Peyer's patch (tissue), 4 donors: ENCODE results near the gene MRM1.
A peak's percentile ranks its signal among the peaks of the same experiment; 100 is the strongest.

ENCODE experiments used
- CTCF ChIP-seq, 6 experiments: fragments of 450-650 bp in 4 of 6; fragments of 200-600 bp in 2 of 6; sonication (generic) in 1 of 6; IDR thresholded peaks; one replicate each; pipeline ENCODE4 v1.5.1; 2017 to 2019; ENCODE audit warnings: antibody characterized with exemption in 6 of 6, mild to moderate bottlenecking in 3 of 6, moderate library complexity in 1 of 6
- POLR2A ChIP-seq, 2 donors: fragments of 450-650 bp; IDR thresholded peaks; one replicate each; pipeline ENCODE4 v1.5.1; 2017; ENCODE audit warnings: antibody characterized with exemption in 2 of 2, mild to moderate bottlenecking in 2 of 2, moderate library complexity in 2 of 2

DNA sequence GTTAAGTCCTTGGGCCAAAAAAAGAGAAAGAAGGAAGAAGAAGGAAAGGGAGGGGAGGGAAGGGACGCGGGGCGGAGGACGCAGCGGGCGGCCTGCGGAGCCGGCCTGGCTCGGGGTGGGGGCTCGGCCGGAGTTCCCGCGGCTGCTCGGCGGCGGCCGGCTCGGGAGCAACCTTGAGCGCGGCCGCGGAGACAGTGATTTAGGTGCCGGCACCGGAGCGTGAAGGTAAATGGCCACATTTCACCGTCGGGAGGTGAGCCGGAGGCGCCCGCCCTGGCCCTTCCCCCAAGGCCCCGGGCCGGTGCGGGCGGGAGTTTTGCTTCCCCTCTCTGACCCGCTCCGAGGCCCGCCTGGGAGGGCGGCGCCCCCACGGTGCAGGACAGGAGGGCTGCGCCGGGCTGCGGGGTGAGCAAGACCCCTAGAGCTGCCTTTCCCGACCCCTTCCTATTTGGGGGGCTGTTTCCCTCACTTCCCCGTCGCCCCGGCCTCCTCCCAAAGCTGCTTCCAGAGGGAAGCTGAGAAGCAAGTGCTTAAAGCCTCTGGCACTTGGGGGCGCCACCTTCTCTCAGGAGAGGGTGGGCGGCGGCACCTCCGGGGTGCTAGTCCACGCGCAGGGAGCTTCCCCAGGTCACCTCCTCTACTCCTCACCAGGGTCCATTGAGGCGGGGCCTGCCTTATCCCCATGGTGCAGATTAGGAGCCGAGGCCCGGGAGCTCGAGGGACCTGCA is 56.5 kb downstream of the MRM1 start:
- peak in 2 of 6 experiments; percentile 8 to 29 for TF ChIP-seq CTCF (IDR thresholded peaks at IDR 0.05)
- TF ChIP-seq POLR2A (IDR thresholded peaks at IDR 0.05), result no peak
